IPS-11a (cell line): ENCODE data around the gene SNRPB2.

ENCODE experiments used
- H3K4me3 ChIP-seq: one replicate; pipeline ENCODE4 v1.5.1; 2013; ENCODE audit warnings: low read depth, low read length, control low read depth

The SNRPB2 gene

GRCh38 chr20:16729565-16730460, at the start of gene SNRPB2:
SNRPB2 (plus strand) TSS chr20:16730026; CDS start chr20:16731703, 1,677 bp downstream.
- peak within 1 kb of the TSS; percentile 99 for H3K4me3 ChIP-seq

DNA sequence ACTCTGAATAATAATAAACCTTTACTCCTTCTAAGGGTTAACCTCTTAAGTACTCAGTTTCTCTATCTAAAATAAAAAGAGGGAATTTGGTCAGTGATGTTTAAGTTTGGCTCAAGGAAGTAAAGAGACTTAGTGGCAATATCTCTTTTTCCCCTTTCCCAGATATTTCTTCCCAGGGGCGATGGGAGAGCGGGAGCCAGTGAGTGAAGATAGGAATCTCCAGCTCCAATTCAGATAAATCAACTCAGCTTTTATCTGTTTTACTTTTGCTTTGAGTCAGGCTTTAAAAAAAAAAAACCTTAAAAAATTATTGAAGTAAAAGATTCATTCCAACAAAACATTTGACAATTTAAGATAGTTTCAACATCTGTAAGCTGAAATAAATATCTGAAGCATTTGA, 45.4 kb upstream of the SNRPB2 start:
- H3K4me3 ChIP-seq = no peak overlapping the region

DNA sequence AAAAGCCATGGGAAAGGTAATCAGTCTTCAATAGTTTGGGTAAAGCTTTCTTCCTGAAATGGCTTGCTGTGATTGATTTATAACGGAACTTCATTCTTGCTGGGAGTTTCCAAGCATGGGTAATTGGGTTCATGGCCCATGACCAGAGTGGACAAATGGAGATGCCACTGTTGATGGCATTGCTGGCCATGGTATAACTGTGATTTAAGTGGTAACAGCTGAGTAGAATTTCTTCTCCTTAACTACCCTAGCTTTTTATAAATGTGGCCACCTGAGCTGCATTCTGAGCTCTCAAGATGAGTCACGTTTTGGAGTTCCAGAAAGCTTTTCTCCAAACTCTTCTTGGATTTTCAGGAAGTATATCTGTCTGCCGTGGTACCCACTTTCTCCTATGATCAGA, 39.9 kb upstream of the SNRPB2 start:
- no peak overlapping the region for H3K4me3 ChIP-seq

DNA sequence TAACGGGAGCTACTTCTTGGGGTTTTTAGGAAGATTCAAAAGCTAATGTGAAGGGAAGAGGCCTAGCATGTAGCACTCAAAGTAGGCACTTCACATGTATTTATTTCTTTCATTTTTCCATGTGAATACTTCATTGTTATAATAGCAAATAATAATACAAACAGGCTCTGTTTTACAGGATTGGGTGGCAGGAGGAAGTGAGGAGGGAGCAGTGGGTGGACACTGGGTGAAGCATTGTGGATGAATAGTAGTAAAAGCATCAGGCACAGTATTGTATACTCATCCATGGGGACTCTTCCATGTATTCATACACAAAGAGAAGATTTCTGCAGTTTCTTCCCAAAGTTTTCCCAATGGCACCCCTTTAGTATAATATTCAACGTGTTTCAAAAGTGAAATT, 38.4 kb upstream of the SNRPB2 start:
- no peak overlapping the region for H3K4me3 ChIP-seq

- no peak overlapping the region for H3K4me3 ChIP-seq
These were observed 37.8 kb upstream of the SNRPB2 start for GRCh38 chr20:16692009-16692408.

- no peak overlapping the region for H3K4me3 ChIP-seq
These were observed 37.4 kb upstream of the SNRPB2 start for GRCh38 chr20:16692442-16692841.

DNA sequence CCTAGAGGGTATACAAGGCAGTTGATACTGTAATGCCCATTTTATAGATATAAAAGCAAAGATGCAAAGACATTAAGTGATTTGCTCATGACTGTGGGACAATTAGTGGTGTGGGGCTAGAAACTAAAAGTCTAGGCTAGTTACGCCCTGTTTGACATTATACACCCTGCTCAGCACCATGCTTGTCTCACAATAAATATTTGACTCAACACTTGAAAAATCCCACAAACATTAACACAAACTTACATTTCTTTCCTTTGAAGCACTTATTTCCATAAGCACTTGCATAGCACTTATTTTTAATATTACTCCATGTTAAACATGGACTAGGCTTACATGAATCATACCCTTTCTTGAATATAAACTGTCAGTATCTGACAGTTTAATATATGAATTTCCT, 36.5 kb upstream of the SNRPB2 start:
- H3K4me3 ChIP-seq = no peak overlapping the region

GRCh38 chr20:16694161-16694560, 35.7 kb upstream of the SNRPB2 start:
- no peak overlapping the region for H3K4me3 ChIP-seq

DNA sequence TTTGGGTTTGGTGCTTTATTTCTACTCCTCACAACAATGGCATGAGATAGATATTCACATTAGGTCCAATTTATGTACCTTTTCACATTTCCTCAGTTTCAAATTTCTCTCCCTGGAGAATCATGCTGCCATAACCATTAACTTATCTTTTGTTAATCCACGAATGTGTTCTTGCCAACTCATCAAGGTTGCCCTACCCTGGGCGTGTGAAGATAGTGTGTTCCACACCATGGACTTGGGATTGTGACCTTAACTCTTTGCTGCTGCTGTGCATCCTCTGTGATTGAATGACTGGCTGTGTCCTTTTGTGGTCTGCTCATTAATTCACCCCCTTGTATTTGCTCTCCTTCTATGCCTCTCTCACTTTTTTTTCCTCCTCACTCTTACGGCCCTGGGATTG, 34.2 kb upstream of the SNRPB2 start:
- no peak overlapping the region for H3K4me3 ChIP-seq

GRCh38 chr20:16699293-16699692, 30.5 kb upstream of the SNRPB2 start:
- H3K4me3 ChIP-seq = no peak overlapping the region

GRCh38 chr20:16701296-16701695, 28.5 kb upstream of the SNRPB2 start:
- no peak overlapping the region for H3K4me3 ChIP-seq

DNA sequence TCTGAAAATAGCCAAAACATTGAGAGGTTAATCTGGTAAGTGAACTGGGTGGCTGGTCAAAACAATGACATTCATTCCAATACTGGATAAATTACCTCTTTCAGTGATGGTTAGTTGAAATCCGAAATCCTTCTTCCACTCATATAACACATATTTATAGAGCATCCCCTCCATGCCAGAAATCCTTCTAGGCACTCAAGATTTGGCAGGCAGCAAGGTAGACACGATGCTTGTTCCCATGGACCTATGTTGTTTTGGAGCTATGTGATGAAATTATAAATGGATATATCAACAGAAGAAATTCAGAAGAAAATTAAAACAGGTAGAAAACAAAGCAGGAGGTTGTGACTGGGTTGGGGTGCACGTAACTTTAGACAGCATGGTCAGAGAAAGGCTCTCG, 26.3 kb upstream of the SNRPB2 start:
- no peak overlapping the region for H3K4me3 ChIP-seq

DNA sequence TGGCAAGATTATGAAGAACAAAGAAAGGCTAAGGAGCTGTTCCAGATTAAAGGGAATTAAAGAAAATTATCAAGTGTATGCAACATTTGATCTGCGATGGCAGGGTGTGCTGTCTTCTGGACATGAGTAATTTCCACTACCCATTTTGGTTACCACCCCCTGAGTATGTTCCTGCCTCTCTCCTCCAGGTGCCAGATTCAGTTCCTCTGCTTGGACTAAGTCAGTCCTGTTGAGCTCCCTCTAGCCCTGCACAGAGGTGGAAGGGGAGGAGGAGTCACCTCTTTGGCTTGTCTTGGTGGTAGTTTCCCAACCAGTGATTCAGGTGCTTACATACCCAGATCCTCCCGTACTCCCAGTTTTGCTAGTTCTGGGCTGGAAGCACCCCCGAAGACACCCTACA, 22.2 kb upstream of the SNRPB2 start:
- H3K4me3 ChIP-seq = no peak overlapping the region

DNA sequence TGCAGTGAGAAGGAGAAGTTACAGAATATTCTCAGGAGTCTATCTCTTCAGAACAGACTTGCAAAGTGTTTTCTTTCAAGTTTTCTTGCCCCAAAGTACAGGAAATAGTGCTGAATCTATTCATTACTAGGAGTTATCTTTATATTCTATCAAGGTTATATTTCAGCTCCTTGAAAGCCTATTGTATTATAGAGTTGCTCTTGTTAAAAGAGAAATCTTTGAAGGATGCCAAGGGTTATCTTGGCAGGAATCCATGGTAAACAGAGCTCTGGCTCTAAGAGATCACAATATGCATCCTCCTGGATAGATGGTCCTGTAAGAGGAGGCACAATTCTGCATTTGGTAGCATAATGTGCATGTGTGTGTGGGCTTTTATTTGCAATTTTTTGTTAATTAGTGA, 21.2 kb upstream of the SNRPB2 start:
- no peak overlapping the region for H3K4me3 ChIP-seq

DNA sequence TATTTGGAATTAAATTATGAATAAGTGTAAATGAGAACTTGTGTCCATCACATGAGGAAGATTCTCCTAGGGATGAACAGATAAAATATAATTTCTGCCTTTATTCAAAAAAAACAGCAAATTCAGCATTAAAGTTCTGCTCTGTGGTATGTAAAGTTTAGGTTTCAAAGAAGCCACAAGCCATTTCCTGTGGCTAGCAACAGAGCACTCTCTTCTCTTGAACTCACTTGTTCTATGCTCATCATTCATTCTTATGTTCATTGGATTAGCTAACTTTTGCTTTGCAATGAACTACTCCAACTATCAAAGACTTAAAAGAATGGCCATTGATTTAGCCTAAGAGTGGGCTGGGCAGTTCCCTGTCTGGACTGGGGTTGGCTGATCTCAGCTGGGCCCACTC, 20.8 kb upstream of the SNRPB2 start:
- no peak overlapping the region for H3K4me3 ChIP-seq

DNA sequence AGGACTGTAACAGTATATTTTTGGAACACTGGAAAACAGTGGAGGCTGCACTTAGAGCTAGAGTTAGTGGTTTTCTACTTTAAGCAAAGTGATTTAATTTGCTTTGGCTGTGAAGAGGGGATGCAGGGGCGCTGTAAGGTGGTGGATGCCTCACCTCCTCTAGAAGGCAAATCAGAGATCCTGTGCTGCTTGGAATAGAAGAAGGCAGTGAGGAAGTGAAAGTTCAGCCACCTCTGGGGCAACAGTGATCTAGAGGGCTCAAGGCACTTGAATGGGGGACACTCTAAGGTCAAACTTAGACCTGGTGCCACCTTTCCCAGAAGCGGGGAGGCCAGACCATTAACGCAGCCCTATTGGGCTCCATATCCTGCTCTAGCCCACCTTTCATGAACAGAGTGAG, 19.0 kb upstream of the SNRPB2 start:
- no peak overlapping the region for H3K4me3 ChIP-seq

GRCh38 chr20:16711661-16712258, 18.1 kb upstream of the SNRPB2 start:
- H3K4me3 ChIP-seq = no peak overlapping the region

- no peak overlapping the region for H3K4me3 ChIP-seq
These were observed 17.3 kb upstream of the SNRPB2 start for GRCh38 chr20:16712511-16712947.

DNA sequence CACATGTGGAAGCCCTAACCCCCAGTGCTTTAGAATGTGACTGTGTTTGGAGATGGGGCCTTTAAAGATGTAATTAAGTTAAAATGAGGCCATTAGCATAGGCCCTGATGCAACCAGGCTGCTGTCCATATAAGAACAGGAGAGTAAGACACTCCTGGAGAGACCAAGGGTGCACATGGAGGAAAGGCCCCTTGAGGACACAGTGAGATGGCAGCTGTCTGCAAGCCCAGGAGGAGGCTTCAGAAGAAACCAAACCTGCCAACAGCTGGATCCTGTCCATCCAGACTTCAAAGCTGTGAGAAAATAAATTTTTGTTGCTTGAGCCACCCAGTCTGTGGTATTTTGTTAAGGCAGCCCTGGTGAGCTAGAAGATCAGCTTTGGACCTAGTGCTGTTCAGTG, 16.8 kb upstream of the SNRPB2 start:
- H3K4me3 ChIP-seq = no peak overlapping the region

GRCh38 chr20:16714242-16714641, 15.6 kb upstream of the SNRPB2 start:
- H3K4me3 ChIP-seq = no peak overlapping the region

GRCh38 chr20:16714751-16715150, 15.1 kb upstream of the SNRPB2 start:
- H3K4me3 ChIP-seq = no peak overlapping the region

GRCh38 chr20:16719421-16719820, 10.4 kb upstream of the SNRPB2 start:
- no peak overlapping the region for H3K4me3 ChIP-seq
